ENCODE results near the gene AJM1.
"Not testable (repeated sequence)": the region's sequence is repeated elsewhere in the genome, so short reads cannot be mapped to it uniquely, and the experiment has no call there.

Gene AJM1

GRCh38 chr9:136831720-136832104, 10.6 kb upstream of the AJM1 start:
- DNase-seq: no peak

- DNase-seq: no peak
These were observed 9.7 kb upstream of the AJM1 start for GRCh38 chr9:136832581-136832980.

- not testable (repeated sequence) for DNase-seq
These were observed 8.8 kb upstream of the AJM1 start for GRCh38 chr9:136833381-136834048.

GRCh38 chr9:136835162-136835931, 6.9 kb upstream of the AJM1 start:
- no peak for DNase-seq

DNA sequence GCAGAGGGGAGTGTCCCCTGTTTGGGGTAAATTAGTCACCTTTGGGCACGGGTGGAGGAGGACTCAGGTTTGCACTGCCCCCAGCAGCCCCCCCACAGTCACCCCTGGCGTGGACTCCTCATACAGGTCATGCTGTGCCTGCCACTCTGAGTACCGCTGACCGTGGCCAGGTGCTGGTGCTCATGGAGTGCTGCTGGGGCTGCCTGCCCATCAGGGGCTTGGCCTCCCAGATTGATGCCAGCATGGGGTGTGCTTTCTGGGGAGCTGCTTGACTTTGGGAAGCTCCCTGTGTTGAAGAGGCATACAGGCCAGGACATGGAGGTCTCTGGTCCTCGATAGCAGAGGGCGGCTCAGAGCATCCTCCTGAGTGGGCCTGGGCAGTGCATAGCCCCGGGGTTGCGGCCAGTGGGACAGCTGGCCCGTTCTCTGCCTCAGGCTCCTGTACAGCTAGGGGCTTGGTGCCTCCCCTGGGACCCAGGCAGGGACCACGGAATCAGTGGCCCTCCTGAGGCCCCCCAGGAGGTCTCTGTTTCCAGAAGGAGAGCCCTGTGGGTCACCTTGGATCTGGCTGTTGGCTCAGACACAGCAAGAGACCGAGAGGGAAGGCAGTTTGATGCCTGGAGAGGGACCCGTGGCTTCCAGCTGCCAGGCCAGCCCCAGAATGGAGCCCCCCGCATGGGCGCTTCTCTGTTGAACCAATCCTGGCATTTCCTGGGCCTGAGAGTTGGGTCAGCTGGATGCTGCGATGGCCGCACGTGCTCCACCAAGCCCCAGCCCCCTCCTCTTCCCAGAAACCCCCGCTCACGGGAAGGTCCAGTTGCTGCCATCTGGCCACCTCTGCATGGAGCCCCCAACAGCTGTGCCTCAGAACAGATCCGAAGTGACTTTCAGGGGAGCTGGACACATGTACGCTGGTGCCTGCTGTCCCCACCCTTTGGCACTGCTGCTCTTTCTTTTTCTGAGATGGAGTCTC, 6.1 kb upstream of the AJM1 start:
- DNase-seq: no peak

GRCh38 chr9:136837146-136837855, 5.0 kb upstream of the AJM1 start:
- DNase-seq: no peak

- not testable (repeated sequence) for DNase-seq
These were observed 4.4 kb upstream of the AJM1 start for GRCh38 chr9:136837856-136838277.

DNA sequence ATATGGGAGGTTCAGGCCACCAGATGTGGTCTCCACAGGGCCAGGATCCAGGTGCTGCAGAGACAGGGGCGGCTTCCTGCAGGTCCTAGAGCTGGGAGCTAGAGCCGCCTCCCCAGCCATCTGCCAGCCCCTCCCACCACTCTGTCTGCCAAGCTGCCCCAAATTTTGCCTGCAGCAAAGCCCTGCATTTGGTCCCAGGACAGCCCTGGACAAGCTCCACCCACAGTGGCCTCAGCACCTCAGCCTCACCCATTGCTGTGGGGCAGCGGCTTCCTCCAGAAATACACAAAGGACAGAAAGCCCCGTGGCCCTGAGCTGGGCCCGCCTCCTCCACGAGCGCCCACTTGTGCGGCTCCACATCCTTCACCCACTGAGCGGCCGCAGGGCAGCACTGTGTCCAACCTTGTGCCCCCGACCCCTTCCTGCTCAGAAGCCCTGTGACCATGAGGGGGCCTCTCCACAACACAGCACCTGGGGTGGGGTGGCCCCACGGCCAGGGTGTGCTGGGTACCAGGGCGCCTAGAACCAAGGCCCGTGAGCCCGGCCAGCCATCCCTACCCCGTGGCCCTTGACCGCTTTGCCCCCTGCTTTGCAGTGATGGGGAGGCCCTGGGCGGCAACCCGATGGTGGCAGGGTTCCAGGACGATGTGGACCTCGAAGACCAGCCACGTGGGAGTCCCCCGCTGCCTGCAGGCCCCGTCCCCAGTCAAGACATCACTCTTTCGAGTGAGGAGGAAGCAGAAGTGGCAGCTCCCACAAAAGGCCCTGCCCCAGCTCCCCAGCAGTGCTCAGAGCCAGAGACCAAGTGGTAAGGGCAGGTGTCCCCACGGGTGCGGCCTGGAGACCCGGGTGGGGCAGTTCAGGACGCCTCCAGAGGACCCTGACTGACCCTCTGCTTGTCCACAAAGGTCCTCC, 3.7 kb upstream of the AJM1 start:
- no peak for DNase-seq

DNA sequence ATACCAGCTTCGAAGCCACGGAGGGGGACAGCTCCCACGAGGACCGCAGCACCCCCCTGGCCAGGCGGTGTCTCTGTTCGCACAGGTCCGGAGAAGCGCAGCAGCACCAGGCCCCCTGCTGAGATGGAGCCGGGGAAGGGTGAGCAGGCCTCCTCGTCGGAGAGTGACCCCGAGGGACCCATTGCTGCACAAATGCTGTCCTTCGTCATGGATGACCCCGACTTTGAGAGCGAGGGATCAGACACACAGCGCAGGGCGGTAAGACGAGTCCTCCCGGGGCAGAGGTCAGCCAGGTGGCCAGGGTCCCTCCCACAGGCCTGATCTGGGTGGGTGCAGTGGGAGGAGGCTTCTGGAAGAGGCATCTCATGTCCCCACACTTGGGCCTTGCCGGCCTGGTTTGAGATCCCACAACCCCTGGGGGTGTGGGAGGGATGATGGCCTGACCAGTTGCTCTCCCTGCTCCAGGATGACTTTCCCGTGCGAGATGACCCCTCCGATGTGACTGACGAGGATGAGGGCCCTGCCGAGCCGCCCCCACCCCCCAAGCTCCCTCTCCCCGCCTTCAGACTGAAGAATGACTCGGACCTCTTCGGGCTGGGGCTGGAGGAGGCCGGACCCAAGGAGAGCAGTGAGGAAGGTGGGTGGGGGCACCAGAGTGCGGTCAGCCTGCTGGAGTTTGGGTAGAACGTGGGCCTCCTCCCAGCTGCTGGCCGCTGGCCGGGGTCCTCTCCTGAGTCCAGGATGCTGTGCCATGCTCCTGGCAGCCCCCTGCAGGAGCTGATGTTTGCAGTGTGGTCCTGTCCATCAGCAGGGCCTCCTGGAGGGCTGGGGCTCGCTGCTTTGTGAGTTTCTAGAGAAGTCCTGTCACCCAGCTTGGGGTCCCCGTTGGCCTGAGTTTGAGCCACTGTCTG, 2.8 kb upstream of the AJM1 start:
- DNase-seq: no peak

- no peak for DNase-seq
These were observed 2.0 kb upstream of the AJM1 start for GRCh38 chr9:136840140-136840876.

GRCh38 chr9:136840877-136841645, 1.2 kb upstream of the AJM1 start:
- peak; percentile 71 for DNase-seq

DNA sequence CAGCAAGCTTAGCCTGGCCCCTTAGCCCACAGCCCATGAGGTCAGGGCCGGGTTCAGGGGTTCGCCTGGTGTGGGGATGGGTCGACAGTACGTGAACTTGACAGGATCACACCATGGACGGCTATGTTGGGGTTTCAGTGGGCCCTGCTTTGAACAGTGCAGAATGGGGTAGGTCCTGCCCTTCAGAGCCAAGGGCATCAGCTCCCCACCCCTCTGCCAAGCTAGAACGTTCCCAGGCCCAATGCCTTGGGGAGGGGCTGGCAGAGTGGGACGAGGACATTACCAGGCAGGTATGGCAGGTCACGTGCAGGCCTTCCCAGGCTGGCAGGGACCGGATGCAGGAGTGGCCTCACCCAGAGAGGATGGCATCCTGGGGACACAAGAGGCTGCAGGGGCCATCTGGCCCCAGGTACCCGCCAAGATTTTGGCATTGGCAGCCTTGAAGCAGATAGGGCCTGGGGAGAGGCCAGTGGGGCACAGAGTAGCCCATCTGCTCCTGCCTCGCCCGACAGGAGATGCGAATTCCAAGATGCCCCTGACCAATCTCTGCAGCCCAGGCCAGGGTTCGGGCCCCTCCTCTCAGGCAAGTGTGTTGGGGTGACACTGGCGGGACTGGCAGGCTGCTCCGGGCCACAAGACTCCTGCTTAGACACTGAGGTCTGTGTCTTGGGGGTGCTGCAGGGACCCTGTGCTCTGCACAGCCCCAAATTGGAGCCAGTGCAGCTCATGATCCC, 465 bp upstream of the AJM1 start:
- DNase-seq: peak; percentile 58

GRCh38 chr9:136843159-136843800, 1.0 kb downstream of the AJM1 start:
- not testable (repeated sequence) for DNase-seq

- not testable (repeated sequence) for DNase-seq
These were observed 1.8 kb downstream of the AJM1 start for GRCh38 chr9:136843801-136844740.

GRCh38 chr9:136844761-136845464, 2.6 kb downstream of the AJM1 start:
- no peak for DNase-seq

Measured in DMS79 (cell line).